Ascending aorta (tissue), 2 donors: ENCODE data around the gene S100A6. TPM values are rescaled to one million over a fixed set of nuclear protein-coding genes. Genes with fewer than 3 reads are reported as not detected.
A peak's percentile ranks its signal among the peaks of the same experiment; 100 is the strongest.

ENCODE experiments used
- DNase-seq, 2 donors: peaks; one replicate each; pipeline ENCODE4 v3.0.0-alpha.2; 2019; ENCODE audit warnings: low spot score in 2 of 2
- H3K27ac ChIP-seq, 2 donors: fragments of 200-600 bp; sonication (generic); one replicate each; pipeline ENCODE4 v1.5.1; 2016 to 2017; ENCODE audit warnings: mild to moderate bottlenecking in 1 of 2
- H3K27me3 ChIP-seq: fragments of 200-600 bp; sonication (generic); one replicate; pipeline ENCODE4 v1.5.1; 2017
- H3K36me3 ChIP-seq, 2 donors: fragments of 200-600 bp; sonication (generic); one replicate each; pipeline ENCODE4 v1.5.1; 2016
- H3K4me1 ChIP-seq, 2 donors: fragments of 200-600 bp; sonication (generic); one replicate each; pipeline ENCODE4 v1.5.1; 2016 to 2017; ENCODE audit warnings: mild to moderate bottlenecking in 1 of 2
- H3K4me3 ChIP-seq, 2 donors: fragments of 200-600 bp; sonication (generic); one replicate each; pipeline ENCODE4 v1.5.1; 2016 to 2017; ENCODE audit warnings: mild to moderate bottlenecking in 1 of 2
- H3K9me3 ChIP-seq, 2 donors: fragments of 200-600 bp; sonication (generic); one replicate each; pipeline ENCODE4 v1.5.1; 2016
- CTCF ChIP-seq, 3 experiments: fragments of 200-600 bp in 2 of 3; fragments of 450-650 bp in 1 of 3; sonication (generic) in 2 of 3; IDR thresholded peaks; one replicate each; pipeline ENCODE4 v1.5.1; 2016 to 2019; ENCODE audit warnings: antibody characterized with exemption in 3 of 3, mild to moderate bottlenecking in 1 of 3, moderate library complexity in 1 of 3
- intact Hi-C: fragments of 100-400 bp; cut with DNase I; formaldehyde crosslinking; loops from one replicate; pipeline ENCODE4 v1.15.1; 2023
- total RNA-seq: library from RNA; depleted of rRNA; stranded (reverse); fragments of >200 nt; gene quantifications from one replicate; pipeline ENCODE4 v1.1.0, GENCODE V29; 2016

S100A6 gene
- total RNA-seq, 1 donor from 2014 or later = 336 TPM

DNA sequence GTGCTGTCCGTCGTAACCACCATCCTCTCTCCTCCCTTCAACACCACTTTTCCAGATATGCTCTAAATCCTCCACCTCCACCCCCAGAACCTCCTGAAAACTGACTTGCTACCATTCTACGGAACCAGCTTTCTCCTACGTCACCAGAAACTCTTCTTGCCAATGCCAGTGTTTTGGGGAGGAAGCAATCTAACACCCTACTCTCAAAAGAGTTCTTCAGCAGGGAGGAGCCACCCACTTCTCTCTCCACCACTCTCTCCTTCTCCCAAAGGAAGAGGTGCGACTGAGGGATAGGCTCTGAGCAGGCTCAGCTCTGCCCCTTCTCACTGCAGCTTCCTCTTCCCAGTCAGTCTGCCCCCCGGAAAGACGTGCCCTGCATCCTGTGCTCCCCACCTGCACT is 35.9 kb upstream of the S100A6 start:
- intact Hi-C loops = loop anchor here (2.0 to 5.0 kb wide), 4 partner anchors 45 to 415 kb away; partner anchors contain the start of genes RAB13 and S100A14
- H3K9me3 ChIP-seq = no peaks in the 10 kb centered on the region
- DNase-seq = no peak
- H3K36me3 ChIP-seq = no peaks in the 10 kb centered on the region
- peak overlapping the region; percentile 70 to 82 for H3K27ac ChIP-seq
- no peak for TF ChIP-seq CTCF (IDR thresholded peaks at IDR 0.05)
- no peaks in the 10 kb centered on the region for H3K27me3 ChIP-seq
- no peak overlapping the region for H3K4me3 ChIP-seq
- peaks cover 9 to 26% of the 10 kb centered on the region in 2 donors for H3K4me1 ChIP-seq

- no peaks in the 10 kb centered on the region for H3K27me3 ChIP-seq
- no peaks in the 10 kb centered on the region for H3K9me3 ChIP-seq
- no peak overlapping the region for H3K27ac ChIP-seq
- no peak for TF ChIP-seq CTCF (IDR thresholded peaks at IDR 0.05)
- no peak for DNase-seq
- peaks cover 14 to 32% of the 10 kb centered on the region in 2 donors for H3K4me1 ChIP-seq
- no peaks in the 10 kb centered on the region for H3K36me3 ChIP-seq
- no peak overlapping the region for H3K4me3 ChIP-seq
- intact Hi-C loops = loop anchor here (5.0 kb wide), 2 partner anchors 91 to 201 kb away; no protein-coding TSS in a partner anchor
Measured at GRCh38 chr1:153570874-153571273, 35.1 kb upstream of the S100A6 start.

DNA sequence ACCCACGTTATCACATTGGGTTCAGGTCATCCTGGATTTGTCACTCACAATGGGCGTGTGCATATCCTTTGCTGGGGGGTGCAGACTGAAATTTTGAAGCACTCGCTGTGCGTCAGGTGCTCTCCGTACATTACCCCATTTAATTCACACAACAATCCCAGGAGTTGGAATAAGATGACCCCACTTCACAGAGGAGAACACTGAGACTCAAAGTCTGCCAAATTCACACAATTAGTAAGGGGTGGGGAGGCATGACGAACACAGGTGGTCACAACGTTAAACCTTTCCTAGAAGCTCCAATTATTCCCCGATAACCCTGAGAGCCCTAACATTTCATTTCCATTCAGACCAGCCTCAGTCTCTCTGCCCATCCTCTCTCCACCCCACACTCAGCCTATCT is 33.7 kb upstream of the S100A6 start:
- Histone ChIP-seq H3K36me3 (no peaks in the 10 kb centered on the region), H3K4me1 (peaks cover 16 to 39% of the 10 kb centered on the region in 2 donors), H3K9me3 (no peaks in the 10 kb centered on the region), H3K27me3 (no peaks in the 10 kb centered on the region), H3K27ac (no peak overlapping the region), H3K4me3 (no peak overlapping the region)
- intact Hi-C loops = no loop called here
- TF ChIP-seq CTCF (IDR thresholded peaks at IDR 0.05) = no peak
- no peak for DNase-seq

DNA sequence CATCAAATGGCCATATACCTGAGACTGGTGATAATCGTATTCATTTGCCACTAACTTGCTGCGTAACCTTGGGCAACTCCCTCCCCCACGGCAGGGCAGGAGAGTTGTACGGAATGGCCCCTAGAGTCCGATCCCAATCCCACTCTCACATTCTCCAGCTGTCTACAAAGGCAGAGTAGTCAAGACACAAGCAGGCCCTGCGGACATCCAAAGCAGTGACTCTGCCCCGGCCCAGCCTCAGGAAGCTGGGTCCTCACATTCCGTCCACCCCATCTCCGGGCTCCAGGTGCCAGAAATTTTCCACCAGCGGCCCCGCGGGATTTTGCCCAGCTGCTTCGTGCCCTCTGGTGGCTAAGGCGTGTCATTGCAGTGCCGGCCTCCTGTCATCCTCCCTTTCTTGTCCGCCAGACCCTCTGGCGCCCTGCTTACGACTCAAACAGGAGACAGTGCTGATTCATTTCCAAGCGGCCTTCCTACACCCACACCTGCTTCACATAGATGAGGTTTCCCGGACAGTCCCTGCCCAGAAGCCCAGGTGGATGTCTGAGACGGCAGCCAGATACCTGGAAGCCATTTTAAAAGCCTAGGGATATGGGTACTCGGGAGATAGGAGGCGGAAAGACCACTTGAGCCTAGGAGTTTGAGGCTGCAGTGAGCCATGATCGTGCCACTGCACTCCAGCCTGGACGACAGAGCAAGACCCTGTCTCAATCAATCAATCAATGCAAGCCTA is 32.7 kb upstream of the S100A6 start:
- peak overlapping the region; percentile 23 to 56 for H3K4me3 ChIP-seq
- peaks cover 16 to 39% of the 10 kb centered on the region in 2 donors for H3K4me1 ChIP-seq
- no peaks in the 10 kb centered on the region for H3K27me3 ChIP-seq
- DNase-seq = peak in 1 of 2 donors; percentile 94
- peak; percentile 99 for TF ChIP-seq CTCF (IDR thresholded peaks at IDR 0.05)
- H3K9me3 ChIP-seq = no peaks in the 10 kb centered on the region
- H3K27ac ChIP-seq = peak overlapping the region; percentile 91 to 94
- intact Hi-C loops = loop anchor here (1.0 kb wide), 3 partner anchors 35 to 216 kb away; no protein-coding TSS in a partner anchor
- no peaks in the 10 kb centered on the region for H3K36me3 ChIP-seq

DNA sequence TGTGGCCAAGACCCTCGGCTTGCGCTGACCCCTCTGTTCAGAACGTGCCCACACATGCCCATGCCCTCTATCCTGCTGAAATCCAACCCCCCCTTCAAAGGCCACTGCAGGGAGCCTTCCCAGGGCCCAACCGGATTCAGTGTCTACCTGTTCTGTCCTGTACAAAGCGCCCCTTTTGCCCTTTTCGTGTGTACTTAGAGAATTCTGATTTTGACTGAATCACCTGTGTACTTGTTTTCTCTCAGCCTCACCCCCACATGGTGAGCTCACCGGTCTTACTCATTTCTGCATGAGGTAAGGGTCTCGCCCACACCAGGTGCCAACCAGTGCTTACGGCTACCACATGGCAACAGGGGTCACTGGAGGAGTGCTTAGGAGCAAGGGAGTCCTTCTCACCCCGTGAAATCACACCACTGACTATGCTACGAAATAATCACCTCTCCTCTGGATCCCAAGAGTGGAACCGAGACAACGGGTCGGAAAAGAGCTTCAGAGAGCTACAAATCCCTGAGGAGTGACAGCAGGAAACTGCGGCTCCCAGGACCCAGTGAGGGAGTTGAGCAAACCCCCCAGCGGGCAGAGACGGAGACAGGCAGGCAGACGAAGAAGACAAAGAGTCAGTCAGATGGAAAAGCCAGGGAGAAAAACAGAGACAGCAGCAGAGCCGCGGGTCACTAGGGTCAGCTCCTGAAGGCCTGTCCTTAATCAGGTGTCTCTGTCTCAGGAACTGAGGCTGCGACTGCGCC is 32.0 kb upstream of the S100A6 start:
- TF ChIP-seq CTCF (IDR thresholded peaks at IDR 0.05) = no peak
- intact Hi-C loops = loop anchor here (1.0 kb wide), 3 partner anchors 34 to 215 kb away; no protein-coding TSS in a partner anchor
- peaks cover 16 to 35% of the 10 kb centered on the region in 2 donors for H3K4me1 ChIP-seq
- no peaks in the 10 kb centered on the region for H3K27me3 ChIP-seq
- H3K9me3 ChIP-seq = no peaks in the 10 kb centered on the region
- no peak for DNase-seq
- no peaks in the 10 kb centered on the region for H3K36me3 ChIP-seq
- peak overlapping the region; percentile 23 to 56 for H3K4me3 ChIP-seq
- H3K27ac ChIP-seq = peak overlapping the region; percentile 91 to 94
